Neuronal stem cell (in vitro differentiated cells): ENCODE data around the gene MAP4K5.
"Not testable (repeated sequence)": the region's sequence is repeated elsewhere in the genome, so short reads cannot be mapped to it uniquely, and the experiment has no call there.

Experiments
- DNase-seq: peaks from one replicate; pipeline ENCODE4 v3.0.0-alpha.2; 2013; ENCODE audit warnings: low spot score
- H2AFZ ChIP-seq: one replicate; pipeline ENCODE4 v1.6.1; 2013; ENCODE audit warnings: mild to moderate bottlenecking, low read length, inconsistent platforms
- H2AK5ac ChIP-seq: 2 replicates; pipeline ENCODE4 v1.6.1; 2013; ENCODE audit warnings: low read depth, mild to moderate bottlenecking, inconsistent platforms, low read length, moderate library complexity, mixed read lengths
- H2BK120ac ChIP-seq: 2 replicates; pipeline ENCODE4 v1.6.1; 2013; ENCODE audit warnings: low read depth, mild to moderate bottlenecking, inconsistent platforms, low read length, moderate library complexity, mixed read lengths
- H2BK12ac ChIP-seq: one replicate; pipeline ENCODE4 v1.6.1; 2013; ENCODE audit warnings: low read length, inconsistent platforms
- H2BK15ac ChIP-seq: 2 replicates; pipeline ENCODE4 v1.6.1; 2013; ENCODE audit warnings: mild to moderate bottlenecking, low read length, inconsistent platforms, mixed read lengths
- H2BK5ac ChIP-seq: one replicate; pipeline ENCODE4 v1.6.1; 2013; ENCODE audit warnings: inconsistent platforms, mild to moderate bottlenecking, low read length, moderate library complexity
- H3K14ac ChIP-seq: one replicate; pipeline ENCODE4 v1.6.1; 2013; ENCODE audit warnings: low read length, inconsistent platforms
- H3K18ac ChIP-seq: 2 replicates; pipeline ENCODE4 v1.6.1; 2013; ENCODE audit warnings: low read length, inconsistent platforms
- H3K23ac ChIP-seq: 2 replicates; pipeline ENCODE4 v1.6.1; 2013; ENCODE audit warnings: low read depth, mild to moderate bottlenecking, mixed read lengths, low read length, inconsistent platforms; ENCODE audit not compliant: poor library complexity
- H3K27ac ChIP-seq: replicated peaks from 3 replicates; pipeline ENCODE4 v1.5.1; 2013; ENCODE audit warnings: low read length, inconsistent platforms
- H3K27me3 ChIP-seq, 3 experiments: 2 replicates each; pipeline ENCODE4 v1.6.1; 2013; ENCODE audit warnings: low read length in 3 of 3, mild to moderate bottlenecking in 2 of 3, inconsistent platforms in 1 of 3, low read depth in 1 of 3, mixed read lengths in 1 of 3, moderate library complexity in 1 of 3; ENCODE audit not compliant: control insufficient read depth in 3 of 3, insufficient read depth in 3 of 3
- H3K36me3 ChIP-seq, 2 donors: replicated peaks in 1 of 2; 2 replicates each; pipeline ENCODE4 v1.6.1; 2013; ENCODE audit warnings: low read length in 2 of 2; ENCODE audit not compliant: control insufficient read depth in 2 of 2, insufficient read depth in 2 of 2
- H3K4ac ChIP-seq: 2 replicates; pipeline ENCODE4 v1.6.1; 2013; ENCODE audit warnings: inconsistent platforms, mild to moderate bottlenecking, low read length, moderate library complexity
- H3K4me1 ChIP-seq, 2 donors: 1 replicate in 1 of 2; 2 replicates in 1 of 2; pipeline ENCODE4 v1.6.1; 2013; ENCODE audit warnings: low read length in 2 of 2, low read depth in 1 of 2; ENCODE audit not compliant: control insufficient read depth in 2 of 2, insufficient read depth in 1 of 2
- H3K4me2 ChIP-seq: one replicate; pipeline ENCODE4 v1.6.1; 2013; ENCODE audit warnings: mild to moderate bottlenecking, low read length, inconsistent platforms; ENCODE audit not compliant: insufficient read depth, poor library complexity, severe bottlenecking
- H3K4me3 ChIP-seq, 2 donors: 2 replicates each; pipeline ENCODE4 v1.5.1; 2013; ENCODE audit warnings: low read length in 2 of 2, mild to moderate bottlenecking in 2 of 2, inconsistent platforms in 1 of 2, moderate library complexity in 1 of 2
- H3K79me1 ChIP-seq: one replicate; pipeline ENCODE4 v1.6.1; 2013; ENCODE audit warnings: low read depth, mild to moderate bottlenecking, inconsistent platforms, low read length, moderate library complexity
- H3K9ac ChIP-seq: one replicate; pipeline ENCODE4 v1.6.1; 2013; ENCODE audit warnings: mild to moderate bottlenecking, low read depth, low read length, inconsistent platforms; ENCODE audit not compliant: poor library complexity
- H3K9me3 ChIP-seq, 2 donors: replicated peaks in 1 of 2; 2 replicates each; pipeline versions ENCODE3 to v1.6.1; 2013; ENCODE audit warnings: low read length in 2 of 2, mild to moderate bottlenecking in 2 of 2, inconsistent platforms in 1 of 2, low read depth in 1 of 2, mixed read lengths in 1 of 2, moderate library complexity in 1 of 2; ENCODE audit not compliant: control insufficient read depth in 2 of 2, insufficient read depth in 1 of 2
- H4K8ac ChIP-seq: one replicate; pipeline ENCODE4 v1.6.1; 2013; ENCODE audit warnings: low read depth, mild to moderate bottlenecking, inconsistent platforms, low read length, moderate library complexity
- H4K91ac ChIP-seq: one replicate; pipeline ENCODE4 v1.6.1; 2013; ENCODE audit warnings: low read length, low read depth, mild to moderate bottlenecking, inconsistent platforms; ENCODE audit not compliant: poor library complexity
- WGBS, 2 donors: extraction: QIAGEN DNeasy Blood & Tissue Kit; methylation state at CpG; one replicate each; pipeline ENCODE4 v1.1.7; 2013; ENCODE audit warnings: missing lambda C conversion rate in 2 of 2, mixed read lengths in 1 of 2; ENCODE audit not compliant: insufficient read length in 2 of 2, insufficient replicate concordance in 1 of 2; ENCODE audit errors: extremely low coverage in 2 of 2; 5-methylcytosine and 5-hydroxymethylcytosine counted together

Gene MAP4K5

GRCh38 chr14:50516091-50516490, 16.3 kb downstream of the MAP4K5 start:
- H3K27ac ChIP-seq, result no peak overlapping the region
- no peak overlapping the region for H2BK15ac ChIP-seq
- H3K18ac ChIP-seq, result no peak overlapping the region
- peaks cover 5% of the 10 kb centered on the region for H3K79me1 ChIP-seq
- no peak overlapping the region for H3K9ac ChIP-seq
- no peak overlapping the region for H3K23ac ChIP-seq
- WGBS, 2 donors, result no CpG with 5 or more reads among the region's 2 CpGs
- no peak overlapping the region for H2AK5ac ChIP-seq
- no peaks in the 10 kb centered on the region for H3K27me3 ChIP-seq
- no peak overlapping the region for H2BK12ac ChIP-seq
- H2BK5ac ChIP-seq, result no peak overlapping the region
- DNase-seq, result no peak
- H2AFZ ChIP-seq, result no peak overlapping the region
- H3K9me3 ChIP-seq, result peaks cover 0 to 15% of the 10 kb centered on the region in 2 donors
- H2BK120ac ChIP-seq, result no peak overlapping the region
- H3K14ac ChIP-seq, result no peak overlapping the region
- H3K4ac ChIP-seq, result no peak overlapping the region
- H4K8ac ChIP-seq, result no peak overlapping the region
- no peak overlapping the region for H3K4me3 ChIP-seq
- H3K4me1 ChIP-seq, result no peaks in the 10 kb centered on the region
- H3K36me3 ChIP-seq, result peaks cover 0 to 41% of the 10 kb centered on the region in 2 donors
- no peak overlapping the region for H4K91ac ChIP-seq
- no peak overlapping the region for H3K4me2 ChIP-seq

- no peak for DNase-seq
- H3K9ac ChIP-seq, result no peak overlapping the region
- H2BK15ac ChIP-seq, result no peak overlapping the region
- H3K18ac ChIP-seq, result no peak overlapping the region
- no peak overlapping the region for H2AFZ ChIP-seq
- H2BK5ac ChIP-seq, result no peak overlapping the region
- no peak overlapping the region for H4K91ac ChIP-seq
- peaks cover 1% of the 10 kb centered on the region for H3K79me1 ChIP-seq
- H3K36me3 ChIP-seq, result peaks cover 0 to 30% of the 10 kb centered on the region in 2 donors
- H2BK120ac ChIP-seq, result no peak overlapping the region
- H3K9me3 ChIP-seq, result peaks cover 0 to 11% of the 10 kb centered on the region in 2 donors
- no peak overlapping the region for H3K4me2 ChIP-seq
- no peak overlapping the region for H3K4ac ChIP-seq
- H3K27ac ChIP-seq, result no peak overlapping the region
- no peak overlapping the region for H3K23ac ChIP-seq
- no peak overlapping the region for H2BK12ac ChIP-seq
- H2AK5ac ChIP-seq, result no peak overlapping the region
- H3K4me3 ChIP-seq, result no peak overlapping the region
- H3K4me1 ChIP-seq, result no peaks in the 10 kb centered on the region
- no peaks in the 10 kb centered on the region for H3K27me3 ChIP-seq
- WGBS, 2 donors, result no CpG with 5 or more reads among the region's 4 CpGs
- H4K8ac ChIP-seq, result no peak overlapping the region
- no peak overlapping the region for H3K14ac ChIP-seq
These were observed 19.9 kb downstream of the MAP4K5 start for GRCh38 chr14:50512463-50512862.

DNA sequence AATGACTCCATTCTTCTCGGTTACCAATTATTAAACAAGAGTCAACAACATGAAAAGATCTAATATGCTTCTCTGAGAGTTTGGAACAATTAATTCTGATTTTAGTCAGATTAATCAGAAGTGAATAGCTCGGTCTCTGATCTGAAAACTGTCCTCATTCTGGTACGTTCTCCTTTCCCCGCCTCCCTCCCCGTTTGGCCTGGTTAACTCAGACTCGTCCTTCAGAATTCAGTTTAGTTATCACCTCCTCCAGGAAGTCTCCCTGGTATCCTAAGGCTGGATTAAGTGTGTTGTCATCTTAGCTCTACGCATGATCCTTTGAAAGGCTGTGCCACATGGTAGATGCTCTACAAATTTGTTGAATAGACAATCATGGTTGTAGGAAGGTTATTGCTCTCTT, 22.2 kb downstream of the MAP4K5 start:
- DNase-seq, result no peak
- Histone ChIP-seq H2AK5ac (no peak overlapping the region), H3K4me2 (no peak overlapping the region)

DNA sequence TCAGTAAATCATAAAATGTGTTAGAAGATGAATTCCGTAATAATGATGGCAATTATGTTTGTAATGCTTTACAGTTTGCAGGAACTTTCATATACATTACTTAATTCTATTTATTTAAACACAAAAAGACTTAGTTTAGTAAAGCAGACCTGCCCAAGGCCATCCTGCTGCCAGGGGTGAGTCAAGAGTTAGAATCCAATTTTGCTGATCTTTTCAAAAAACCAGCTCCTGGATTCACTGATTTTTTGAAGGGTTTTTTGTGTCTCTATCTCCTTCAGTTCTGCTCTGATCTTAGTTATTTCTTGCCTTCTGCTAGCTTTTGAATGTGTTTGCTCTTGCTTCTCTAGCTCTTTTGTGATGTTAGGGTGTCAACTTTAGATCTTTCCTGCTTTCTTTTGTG, 25.3 kb downstream of the MAP4K5 start:
- H3K9ac ChIP-seq, H3K4me2 ChIP-seq, H3K18ac ChIP-seq, H4K8ac ChIP-seq, H2BK120ac ChIP-seq, H3K14ac ChIP-seq, H2AFZ ChIP-seq, H2BK5ac ChIP-seq, H3K4ac ChIP-seq, H3K23ac ChIP-seq, H2AK5ac ChIP-seq, H3K79me1 ChIP-seq, H3K4me1 ChIP-seq, H3K27me3 ChIP-seq, H3K4me3 ChIP-seq, DNase-seq, H2BK15ac ChIP-seq, H3K27ac ChIP-seq, H4K91ac ChIP-seq, H2BK12ac ChIP-seq: not testable (repeated sequence)
- Histone ChIP-seq H3K36me3 (peaks cover 1 to 44% of the 10 kb centered on the region in 2 donors), H3K9me3 (peaks cover 0 to 14% of the 10 kb centered on the region in 2 donors)
- no CpG with 5 or more reads among the region's 1 CpG for WGBS, 2 donors

More for the DNA sequence above, 22.2 kb downstream of the MAP4K5 start:
- H3K18ac ChIP-seq, result no peak overlapping the region
- H2AFZ ChIP-seq, result no peak overlapping the region
- H3K9me3 ChIP-seq, result peaks cover 0 to 11% of the 10 kb centered on the region in 2 donors
- H2BK120ac ChIP-seq, result no peak overlapping the region
- H3K27me3 ChIP-seq, result no peaks in the 10 kb centered on the region
- H3K4ac ChIP-seq, result no peak overlapping the region
- WGBS, 2 donors, result no CpG with 5 or more reads among the region's 7 CpGs
- no peak overlapping the region for H2BK15ac ChIP-seq
- H2BK12ac ChIP-seq, result no peak overlapping the region
- no peak overlapping the region for H3K4me3 ChIP-seq
- no peaks in the 10 kb centered on the region for H3K79me1 ChIP-seq
- H4K91ac ChIP-seq, result no peak overlapping the region
- no peak overlapping the region for H3K9ac ChIP-seq
- no peaks in the 10 kb centered on the region for H3K4me1 ChIP-seq
- peaks cover 0 to 24% of the 10 kb centered on the region in 2 donors for H3K36me3 ChIP-seq
- no peak overlapping the region for H3K14ac ChIP-seq
- no peak overlapping the region for H3K23ac ChIP-seq
- no peak overlapping the region for H2BK5ac ChIP-seq
- no peak overlapping the region for H3K27ac ChIP-seq
- no peak overlapping the region for H4K8ac ChIP-seq
